Effector CD4-positive, alpha-beta T cell (primary cell): ENCODE data around the gene DDX1.

Experiments
- DNase-seq: peaks from one replicate; pipeline ENCODE4 v3.0.0-alpha.2; 2020

The DDX1 gene

DNA sequence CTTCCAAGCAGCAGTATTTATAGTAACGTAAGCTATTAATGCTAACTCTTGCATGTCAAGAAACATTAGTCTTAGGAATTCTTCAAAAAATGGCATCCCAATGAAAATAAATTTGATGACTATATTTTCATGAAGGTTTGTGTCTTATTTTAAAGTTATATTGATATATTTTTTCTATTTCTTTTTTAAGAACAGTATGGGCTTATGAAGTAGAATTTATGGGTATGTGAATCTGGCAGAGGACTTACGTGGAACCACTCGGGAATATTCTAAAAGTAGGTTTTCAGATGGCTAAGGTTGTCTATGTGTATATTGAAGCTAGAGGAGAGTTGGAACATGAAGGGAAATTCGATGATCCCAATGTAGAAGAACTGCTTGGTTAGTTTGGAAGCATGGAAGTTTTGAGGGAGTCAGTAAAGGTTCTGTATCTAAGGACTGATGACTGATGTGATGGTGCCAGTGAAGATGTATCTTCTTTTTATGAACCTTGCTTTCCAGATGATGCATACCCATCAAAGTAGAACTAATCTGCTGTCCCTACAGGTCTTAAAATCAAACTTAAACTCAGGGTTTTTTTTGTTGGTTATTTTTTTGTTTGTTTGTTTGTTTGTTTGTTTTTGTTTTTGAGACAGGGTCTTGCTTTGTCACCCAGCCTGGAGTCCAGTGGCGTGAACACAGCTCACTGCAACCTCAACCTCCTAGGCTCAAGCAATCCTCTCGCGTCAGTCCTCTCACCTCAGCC is 39.5 kb downstream of the DDX1 start:
- no peak for DNase-seq

DNA sequence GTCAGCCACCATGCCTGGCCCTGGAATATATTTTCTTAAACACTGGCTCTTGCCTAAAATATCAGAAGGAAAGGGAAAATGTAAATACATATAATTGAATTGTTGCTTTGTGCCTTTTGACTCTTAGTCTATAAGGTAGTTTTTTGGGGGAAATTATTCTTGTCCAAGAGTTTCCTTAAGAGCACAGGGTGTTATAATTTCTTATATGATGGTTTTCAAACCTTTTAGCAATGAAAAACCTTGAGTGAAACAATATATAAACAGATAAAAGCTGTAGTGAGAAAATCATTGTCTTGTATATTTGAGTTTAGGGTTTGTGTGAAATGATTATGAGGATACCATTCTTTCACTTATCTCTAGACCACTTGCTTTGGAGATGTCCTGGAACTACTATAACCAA is 40.2 kb downstream of the DDX1 start:
- DNase-seq = no peak

DNA sequence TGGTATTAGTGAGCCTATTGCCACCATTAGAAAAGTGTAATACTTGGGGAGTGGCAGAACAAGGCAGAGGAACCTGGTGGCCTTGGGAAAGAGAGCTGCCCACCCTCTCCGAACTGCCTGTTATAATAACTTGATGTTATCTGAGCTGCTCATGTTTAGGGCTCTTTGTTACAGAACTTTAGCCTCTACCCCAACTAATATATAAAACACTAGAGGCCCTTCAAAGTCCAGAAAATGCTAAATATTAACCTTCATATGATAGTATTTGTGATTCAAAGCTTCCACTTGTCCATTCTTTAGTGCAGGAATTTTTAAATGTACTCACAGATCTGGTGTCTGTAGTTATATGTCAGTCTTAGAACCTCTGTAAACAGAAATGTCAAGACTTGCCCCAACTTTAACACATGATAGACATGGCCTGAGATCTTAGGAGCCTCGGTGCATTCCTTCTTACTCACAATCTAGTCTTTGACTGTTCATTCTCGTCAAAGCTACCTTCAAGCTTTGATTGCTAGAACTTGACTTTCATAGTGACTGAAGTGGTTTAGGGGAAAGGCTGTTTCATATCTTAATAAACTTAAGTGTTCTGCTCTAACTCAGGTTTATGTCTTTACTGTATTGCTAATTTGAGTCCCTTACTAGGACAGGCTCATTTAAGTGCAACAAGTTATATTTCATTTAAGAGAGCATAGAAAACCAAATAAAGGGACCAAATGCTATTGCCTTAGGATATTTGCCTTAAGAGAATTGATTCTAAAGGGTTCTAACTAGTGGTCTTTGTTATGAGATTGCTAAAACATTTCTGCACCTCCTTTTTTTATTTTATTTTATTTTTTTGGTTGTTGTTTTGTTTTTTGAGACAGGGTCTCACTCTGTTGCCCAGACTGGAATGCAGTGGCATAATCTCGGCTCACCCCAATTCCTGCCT is 41.6 kb downstream of the DDX1 start:
- no peak for DNase-seq

DNA sequence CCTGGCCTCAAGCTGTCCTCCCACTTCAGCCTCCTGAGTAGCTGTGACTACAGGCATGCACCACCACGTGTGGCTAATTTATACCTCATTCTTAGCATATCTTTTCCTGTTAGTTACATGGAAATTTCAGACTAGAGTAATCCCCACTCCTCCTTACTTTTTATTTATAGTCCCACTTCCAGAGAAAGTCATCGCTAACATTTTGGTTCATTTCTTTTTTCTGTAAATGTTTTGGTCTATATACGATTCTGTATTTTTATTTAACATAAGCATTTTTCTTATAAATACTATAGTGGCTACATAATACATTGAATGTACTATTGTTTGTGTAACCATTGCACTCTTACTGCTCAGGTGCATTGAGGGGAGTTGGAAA is 42.3 kb downstream of the DDX1 start:
- no peak for DNase-seq

GRCh38 chr2:15634846-15635490 is 43.3 kb downstream of the DDX1 start:
- DNase-seq = no peak

GRCh38 chr2:15636972-15637785 is 45.5 kb downstream of the DDX1 start:
- DNase-seq = peak; percentile 40

DNA sequence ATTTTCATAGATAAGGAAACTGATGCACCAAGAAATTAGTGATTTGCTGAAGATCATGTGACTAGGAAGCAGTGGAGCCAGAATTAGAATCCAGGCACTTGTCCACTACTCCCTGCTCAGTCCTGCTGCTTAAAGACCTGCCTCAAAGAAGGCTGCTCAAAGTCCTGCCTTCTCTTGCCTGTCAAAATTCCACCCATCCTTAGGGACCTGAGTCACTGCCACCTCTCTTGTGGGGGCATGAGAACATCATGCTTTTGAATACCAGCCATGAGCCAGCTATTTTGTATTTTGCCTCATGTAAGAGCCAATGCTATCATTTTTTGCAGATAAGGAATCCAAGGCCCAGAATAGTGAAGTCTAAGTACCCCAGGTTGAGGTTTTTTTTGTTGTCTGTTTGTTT is 47.1 kb downstream of the DDX1 start:
- DNase-seq = no peak

GRCh38 chr2:15639323-15640251 is 47.9 kb downstream of the DDX1 start:
- no peak for DNase-seq

GRCh38 chr2:15640261-15640711 is 48.6 kb downstream of the DDX1 start:
- no peak for DNase-seq

DNA sequence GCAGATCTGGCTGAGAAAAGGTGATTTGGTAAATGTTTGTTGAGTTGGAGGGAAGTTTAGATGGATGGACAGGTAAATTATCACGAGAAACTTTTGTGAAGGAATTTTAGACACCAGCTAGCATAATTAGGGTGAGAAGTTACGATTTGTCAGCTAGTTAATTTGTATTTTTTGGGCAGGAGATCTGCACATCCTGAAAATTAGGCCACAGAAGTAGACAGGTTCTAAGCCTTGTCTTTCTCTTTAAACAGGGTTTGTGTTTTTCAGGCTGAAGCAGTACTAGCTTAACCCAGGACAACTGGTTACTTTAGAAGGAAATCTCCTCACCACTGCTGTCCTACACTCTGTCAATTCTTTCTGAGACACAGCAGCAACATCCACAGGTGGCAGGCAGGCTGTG is 49.1 kb downstream of the DDX1 start:
- DNase-seq = no peak

GRCh38 chr2:15641530-15641982 is 49.9 kb downstream of the DDX1 start:
- DNase-seq = no peak

DNA sequence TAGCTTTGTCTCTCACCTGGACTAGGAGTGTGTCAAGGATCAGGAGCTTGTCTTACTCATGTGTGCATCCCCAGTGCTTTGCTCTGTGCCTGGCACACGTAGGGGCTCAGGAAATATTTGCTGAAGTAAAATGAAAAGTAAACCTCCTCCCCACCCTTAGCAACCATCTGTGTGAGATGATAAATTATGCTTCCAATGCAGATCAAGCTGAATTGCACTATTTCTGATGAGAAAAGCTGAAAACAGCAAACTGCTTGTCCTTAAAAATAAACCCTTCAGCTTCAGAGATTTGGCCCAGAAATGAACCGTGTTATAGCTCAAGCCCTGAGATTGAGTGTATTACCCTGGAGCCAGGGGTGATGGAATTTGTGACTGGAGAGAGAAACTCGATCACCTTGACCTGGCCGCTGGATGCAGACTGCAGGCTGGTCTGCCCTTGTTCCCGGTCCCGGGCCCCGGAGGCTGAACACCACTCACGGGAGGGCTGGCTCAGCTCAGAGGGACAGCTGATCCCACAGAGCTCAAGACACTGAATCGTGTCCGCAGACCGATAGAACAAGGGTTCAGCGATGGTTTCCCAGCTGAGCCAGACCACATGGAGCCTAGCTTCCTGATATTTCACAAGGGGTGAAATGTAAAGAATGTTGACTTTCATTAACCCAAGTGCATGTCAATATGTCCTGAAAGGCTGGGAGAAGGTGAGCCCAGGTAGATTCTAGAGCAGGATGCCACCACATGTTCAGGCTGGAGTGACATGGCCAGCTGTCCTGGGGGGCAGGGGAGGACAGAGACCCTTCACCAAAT is 50.5 kb downstream of the DDX1 start:
- no peak for DNase-seq

- DNase-seq = no peak
These were observed 51.3 kb downstream of the DDX1 start for GRCh38 chr2:15642815-15643500.

GRCh38 chr2:15643791-15644585 is 52.3 kb downstream of the DDX1 start:
- DNase-seq = no peak

- no peak for DNase-seq
These were observed 53.6 kb downstream of the DDX1 start for GRCh38 chr2:15645300-15645699.

GRCh38 chr2:15645720-15646385 is 54.2 kb downstream of the DDX1 start:
- DNase-seq = no peak

- no peak for DNase-seq
These were observed 55.0 kb downstream of the DDX1 start for GRCh38 chr2:15646661-15647060.
